Measurements from ENCODE around the gene TNFRSF8.
"Not testable (repeated sequence)": the region's sequence is repeated elsewhere in the genome, so short reads cannot be mapped to it uniquely, and the experiment has no call there.

Gene TNFRSF8

DNA sequence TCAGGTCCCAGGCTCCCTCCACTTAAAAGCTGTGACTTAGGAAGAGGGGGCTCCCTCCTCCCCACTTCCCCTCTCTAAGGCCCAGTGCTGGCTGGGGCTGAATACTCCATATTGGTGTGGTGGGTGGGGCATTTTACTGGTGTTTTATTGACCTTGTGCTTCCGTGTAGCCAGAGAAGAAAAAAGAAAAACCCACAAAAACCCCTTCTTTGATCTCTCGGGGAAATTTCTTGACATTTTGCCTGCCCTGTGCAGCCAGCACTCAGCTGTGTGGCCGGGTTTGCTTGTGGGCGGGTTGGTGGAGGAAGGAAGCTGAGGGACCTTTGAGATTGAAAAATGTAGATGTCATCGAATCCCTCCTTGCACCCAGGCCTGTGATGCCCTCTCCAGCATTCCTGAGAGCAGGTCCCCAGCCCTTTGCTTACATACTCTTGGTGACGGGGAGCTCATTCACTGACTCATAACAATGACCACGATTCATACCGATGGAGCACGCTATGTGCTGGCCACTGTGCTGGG is 24.8 kb downstream of the TNFRSF8 start:
- no peak for DNase-seq

DNA sequence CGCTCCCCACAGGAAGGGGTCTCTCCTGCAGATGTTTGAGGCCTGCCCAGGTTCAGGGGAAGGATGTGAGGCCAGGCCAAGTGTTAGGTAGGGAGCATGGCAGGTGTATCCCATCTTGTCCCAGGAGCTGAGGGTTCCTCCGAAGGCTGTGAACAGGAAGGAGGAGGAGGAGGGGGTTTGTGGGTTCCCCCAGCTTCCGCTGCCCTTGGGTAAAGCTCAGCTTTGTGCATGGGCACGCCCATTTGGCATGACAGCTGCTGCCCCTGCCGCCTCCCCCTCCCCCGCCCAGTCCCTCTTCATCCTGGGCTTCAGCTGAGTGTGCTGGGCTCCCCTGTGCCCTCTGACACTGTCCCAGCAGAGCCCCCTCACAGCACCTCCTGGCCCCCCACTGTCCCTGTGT is 25.5 kb downstream of the TNFRSF8 start:
- no peak for DNase-seq

DNA sequence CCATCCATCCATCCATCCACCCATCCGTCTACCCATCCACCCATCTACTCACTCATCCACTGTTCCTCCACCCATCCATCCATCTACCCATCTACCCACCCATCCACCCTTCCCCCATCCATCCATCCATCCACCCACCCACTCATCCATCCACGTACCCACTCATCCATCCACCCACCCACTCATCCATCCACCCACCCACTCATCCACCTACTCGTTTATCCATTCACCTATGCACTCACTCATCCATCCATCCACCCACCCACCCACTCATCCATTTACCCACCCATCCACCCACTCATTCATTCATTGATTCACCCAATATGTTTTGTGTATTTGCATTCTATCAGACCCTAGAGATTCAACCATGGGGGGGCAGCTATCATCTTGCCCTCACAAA is 27.2 kb downstream of the TNFRSF8 start:
- no peak for DNase-seq

DNA sequence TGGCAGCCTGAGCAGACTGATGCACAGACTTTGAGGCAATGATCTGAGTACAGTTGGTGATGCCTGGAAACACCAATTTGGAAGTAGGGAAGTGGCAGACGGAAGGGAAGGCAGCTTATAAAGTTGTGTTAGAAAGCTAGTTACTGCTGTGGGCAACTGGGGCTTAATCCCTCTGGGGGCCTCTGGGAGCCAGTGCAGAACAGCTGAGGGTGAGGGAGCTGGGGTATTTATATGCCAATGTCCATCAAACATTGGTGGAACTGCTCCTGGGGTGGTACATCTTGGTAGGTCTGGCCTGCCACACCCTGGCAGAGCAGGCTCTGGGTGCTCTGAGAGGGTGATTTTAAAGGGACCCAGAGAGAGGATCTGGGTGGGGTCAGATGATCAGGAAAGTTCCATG is 28.1 kb downstream of the TNFRSF8 start:
- DNase-seq: no peak

DNA sequence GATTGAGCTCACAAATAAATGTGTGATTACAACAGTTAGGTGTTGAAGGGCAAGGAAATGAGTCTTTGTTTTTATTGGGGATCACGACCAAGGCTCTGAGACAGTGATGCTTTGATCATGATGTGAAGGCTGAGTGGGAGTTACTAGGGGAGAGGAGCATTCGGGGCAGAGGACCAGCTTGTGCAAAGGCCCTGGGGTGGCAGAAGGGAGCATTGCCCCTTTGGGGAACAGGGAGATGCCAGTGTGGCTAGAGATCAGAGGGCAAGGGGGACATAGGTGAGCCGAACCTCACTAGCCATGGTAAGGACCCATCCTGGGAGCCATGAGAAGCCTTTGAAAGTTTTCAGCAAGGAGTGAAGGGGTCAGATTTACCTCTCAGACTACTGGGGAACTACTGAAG is 31.1 kb downstream of the TNFRSF8 start:
- DNase-seq: no peak

DNA sequence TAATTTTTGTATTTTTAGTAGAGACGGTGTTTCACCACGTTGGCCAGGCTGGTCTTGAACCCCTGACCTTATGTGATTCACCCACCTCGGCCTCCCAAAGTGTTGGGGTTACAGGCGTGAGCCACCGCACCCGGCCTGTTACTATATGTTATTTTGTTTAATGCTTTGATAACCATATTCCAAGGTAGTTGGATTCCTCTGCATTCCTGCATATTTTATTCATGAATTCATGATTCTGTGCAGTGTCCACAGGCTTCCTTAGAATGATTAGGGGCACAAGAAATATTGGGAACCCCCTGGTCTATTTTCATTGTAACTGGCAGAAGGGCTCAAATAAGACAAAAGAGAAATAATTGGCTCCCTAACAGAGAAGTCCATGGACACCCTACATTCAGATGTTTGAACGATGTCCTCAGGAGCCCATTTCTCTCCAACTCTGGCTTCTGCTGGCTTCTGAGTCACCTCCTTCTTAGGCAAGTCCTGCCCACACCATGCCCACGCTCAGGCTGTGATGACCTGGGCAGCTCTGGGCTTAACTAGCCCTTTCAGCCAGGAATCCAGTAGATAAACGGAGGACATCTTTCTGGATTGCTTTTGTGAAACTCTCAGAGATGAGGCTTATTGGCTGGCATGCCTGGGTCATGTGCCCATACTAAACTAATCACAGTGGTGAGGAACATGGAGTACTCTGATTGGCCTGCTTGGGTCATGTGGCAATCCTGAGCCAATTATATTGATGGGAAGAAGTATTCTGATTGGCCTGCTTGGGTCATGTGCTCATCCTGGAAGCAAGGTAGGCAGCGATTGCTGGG is 32.6 kb downstream of the TNFRSF8 start:
- DNase-seq: no peak

DNA sequence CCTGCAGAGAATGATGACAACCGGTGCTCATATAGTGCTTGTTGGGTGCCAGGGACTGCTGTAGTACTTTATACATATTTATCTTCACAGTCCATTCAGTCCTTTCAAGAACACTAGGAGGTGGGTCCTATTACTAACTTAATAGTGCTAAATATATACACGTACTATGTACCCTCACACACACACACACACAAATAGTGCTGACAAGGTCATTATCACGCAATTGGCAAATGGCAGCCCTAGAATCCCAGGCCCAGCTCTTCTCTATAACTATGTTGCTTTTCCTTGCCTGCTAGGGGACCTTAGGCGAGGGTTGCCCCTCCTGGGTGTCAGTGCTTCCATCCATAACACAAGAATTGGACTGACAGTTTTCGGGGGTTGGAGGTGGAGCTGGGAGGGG is 33.5 kb downstream of the TNFRSF8 start:
- no peak for DNase-seq

DNA sequence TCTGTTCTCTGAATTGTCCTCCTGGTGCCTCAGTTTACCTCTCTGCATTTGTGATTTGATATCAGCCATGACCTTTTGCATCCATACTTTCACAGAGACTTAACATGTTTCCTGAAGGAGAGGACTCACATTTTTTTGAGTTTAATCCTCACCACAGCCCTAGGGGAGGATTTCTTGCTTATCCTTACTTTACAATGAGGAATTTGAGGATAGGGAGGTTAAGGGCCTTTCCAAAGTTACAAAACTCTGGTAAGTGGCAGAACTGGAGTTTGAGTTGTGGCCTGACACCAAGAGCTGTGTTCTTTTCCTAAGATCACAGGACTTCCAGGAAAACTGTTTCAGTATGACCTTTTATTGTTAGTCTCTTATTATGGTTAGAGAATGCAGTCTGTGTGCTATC is 34.2 kb downstream of the TNFRSF8 start:
- no peak for DNase-seq

DNA sequence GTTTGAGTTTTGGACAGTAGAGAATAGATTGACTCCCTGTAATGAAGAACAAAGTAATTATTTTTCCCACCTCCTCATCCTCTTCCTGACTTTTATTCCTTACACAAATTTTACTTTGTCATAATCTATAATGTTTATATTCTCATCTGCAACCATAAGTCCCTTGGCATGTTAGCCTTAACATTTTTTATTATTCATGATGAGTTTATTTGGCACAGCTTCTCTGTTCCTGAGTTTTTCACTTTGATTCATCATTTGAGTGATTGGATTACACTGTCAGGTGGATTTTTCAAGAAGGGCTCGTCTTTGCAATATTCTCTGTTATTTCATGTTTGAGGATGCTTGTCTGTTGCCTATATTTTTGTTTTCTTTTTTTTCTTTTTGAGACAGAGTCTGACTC is 35.7 kb downstream of the TNFRSF8 start:
- no peak for DNase-seq

DNA sequence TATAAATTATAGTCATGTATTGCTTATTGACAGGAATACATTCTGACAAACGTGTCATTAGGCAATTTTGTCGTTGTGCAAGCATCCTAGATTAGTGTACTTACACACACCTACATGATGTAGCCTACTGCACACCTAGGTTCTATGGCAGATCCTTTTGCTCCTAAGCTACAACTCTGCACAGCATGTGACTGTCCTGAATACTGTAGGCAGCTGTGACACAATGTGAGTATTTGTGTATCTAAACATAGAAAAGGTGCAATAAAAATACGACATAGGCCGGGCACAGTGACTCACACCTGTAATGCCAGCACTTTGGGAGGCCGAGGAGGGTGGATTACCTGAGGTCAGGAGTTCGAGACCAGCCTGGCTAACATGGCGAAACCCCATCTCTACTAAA is 36.5 kb downstream of the TNFRSF8 start:
- DNase-seq: no peak

DNA sequence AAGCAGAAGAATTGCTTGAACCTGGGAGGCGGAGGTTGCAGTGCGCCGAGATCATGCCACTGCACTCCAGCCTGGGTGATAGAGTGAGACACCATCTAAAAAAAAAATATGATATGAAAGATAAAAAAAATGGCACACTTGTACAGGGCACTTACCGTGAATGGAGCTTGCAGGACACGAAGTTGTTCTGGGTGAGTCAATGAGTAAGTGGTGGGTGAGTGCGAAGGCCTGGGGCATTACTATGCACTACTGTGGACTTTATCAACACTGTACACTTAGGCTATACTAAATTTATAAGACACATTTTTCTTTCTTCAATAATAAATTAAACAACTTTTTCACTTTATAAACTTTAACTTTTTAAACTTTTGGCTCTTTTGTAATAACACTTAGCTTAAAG is 37.0 kb downstream of the TNFRSF8 start:
- no peak for DNase-seq

DNA sequence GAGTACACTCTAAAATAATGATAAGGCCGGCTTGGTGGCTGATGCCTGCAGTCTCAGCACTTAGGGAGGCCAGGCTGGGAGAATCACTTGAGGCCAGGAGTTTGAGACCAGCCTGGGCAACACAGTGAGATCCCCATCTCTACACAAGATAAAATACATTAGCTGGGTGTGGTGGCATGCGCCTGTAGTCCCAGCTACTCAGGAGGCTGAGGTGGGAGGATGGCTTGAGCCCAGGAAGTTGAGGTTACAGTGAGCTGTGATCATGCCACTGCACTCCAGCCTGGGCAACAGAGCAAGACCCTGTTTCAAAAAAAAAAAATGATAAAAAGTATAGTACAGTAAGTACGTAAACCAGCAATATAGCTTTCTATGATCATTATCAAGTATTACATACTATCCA is 38.0 kb downstream of the TNFRSF8 start:
- DNase-seq: not testable (repeated sequence)

DNA sequence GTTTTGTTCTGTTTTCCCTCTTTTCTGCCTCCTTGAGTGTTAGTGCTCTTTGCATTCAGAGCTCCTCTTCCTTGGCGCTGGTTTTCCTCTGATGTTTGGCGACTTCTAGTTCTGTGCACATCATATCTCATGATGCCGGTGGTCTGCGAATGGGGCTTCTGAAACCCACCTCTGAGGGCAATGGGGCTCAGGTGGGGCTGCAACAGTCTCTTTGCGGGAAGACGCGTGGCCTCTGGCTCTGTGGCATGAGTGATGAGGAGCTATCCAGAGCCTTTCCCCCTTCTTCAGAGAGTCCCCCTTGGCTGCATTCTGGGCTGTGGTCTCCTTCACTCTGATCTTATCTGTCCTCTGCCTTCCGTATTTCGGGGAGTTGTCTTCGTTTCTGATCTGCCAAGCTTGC is 39.0 kb downstream of the TNFRSF8 start:
- no peak for DNase-seq

DNA sequence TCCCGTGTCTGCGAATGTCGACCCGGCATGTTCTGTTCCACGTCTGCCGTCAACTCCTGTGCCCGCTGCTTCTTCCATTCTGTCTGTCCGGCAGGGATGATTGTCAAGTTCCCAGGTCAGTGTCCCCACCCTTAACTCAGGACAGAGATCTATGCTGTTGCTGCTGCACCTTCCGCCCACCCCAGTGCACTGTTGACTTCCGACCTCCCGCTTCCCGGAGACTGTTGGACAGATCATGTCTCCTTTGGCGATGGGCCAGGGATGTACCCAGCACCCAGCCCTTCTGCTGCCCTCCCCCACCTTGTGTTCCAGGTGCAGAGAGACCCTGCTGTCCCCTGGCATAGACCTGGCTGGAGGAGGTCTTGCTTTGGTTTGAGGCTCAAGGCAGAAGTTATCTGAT is 41.3 kb downstream of the TNFRSF8 start:
- no peak for DNase-seq

DNA sequence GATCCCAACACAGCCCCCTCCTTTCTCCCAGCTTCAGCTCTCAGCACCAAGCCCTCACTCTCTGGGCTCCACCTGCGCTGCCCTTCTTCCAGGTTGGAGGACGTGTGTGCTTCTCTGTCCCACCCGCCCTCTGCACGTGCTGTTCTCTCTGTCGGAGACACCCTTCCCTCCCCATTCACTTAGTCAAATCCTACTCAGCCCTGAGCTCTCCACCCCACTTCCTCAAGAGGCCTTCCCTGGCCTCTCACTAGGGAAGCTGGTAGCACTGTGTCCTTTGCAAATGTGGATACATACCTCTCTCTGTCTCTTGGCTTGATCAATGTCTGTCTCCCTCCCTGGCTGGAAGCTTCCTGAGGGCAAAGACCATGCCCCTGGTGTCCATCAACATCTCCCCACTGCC is 43.0 kb downstream of the TNFRSF8 start:
- no peak for DNase-seq

DNA sequence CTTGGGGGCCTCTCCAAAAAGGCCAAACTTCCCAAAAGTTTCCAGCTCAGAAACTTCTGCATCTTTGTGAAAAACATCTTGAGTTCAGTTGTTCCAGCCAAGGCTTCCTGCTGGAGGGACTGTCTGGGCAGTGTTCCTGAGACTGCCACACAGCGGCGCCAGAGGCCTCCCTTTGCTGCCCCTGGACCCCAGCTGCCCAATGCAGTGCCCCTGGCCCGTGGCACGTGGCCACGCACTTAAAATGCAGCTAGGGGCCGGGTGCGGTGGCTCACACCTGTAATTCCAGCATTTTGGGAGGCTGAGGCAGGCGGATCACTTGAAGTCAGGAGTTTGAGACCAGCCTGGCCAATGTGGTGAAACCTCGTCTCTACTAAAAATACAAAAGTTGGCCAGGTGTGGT is 43.8 kb downstream of the TNFRSF8 start:
- DNase-seq: not testable (repeated sequence)

DNA sequence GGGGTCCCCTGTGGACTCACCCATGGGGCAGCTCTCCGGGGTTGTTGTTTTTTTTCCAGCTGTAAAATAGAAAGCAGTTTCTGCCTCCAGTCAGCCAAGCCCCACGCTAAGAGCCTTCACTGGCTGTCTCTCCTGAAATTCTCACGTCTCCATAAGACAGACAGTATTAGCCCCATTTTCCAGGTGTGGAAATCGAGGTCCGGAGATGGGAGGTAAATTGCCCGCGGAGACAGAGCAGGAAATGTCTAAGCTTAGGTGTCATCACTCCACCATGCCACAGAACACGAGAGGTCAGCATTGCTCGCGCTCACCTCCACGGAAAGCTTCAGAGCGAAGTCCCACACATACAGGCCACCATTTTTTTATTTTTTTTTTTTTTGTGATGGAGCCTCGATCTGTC is 44.6 kb downstream of the TNFRSF8 start:
- no peak for DNase-seq

DNA sequence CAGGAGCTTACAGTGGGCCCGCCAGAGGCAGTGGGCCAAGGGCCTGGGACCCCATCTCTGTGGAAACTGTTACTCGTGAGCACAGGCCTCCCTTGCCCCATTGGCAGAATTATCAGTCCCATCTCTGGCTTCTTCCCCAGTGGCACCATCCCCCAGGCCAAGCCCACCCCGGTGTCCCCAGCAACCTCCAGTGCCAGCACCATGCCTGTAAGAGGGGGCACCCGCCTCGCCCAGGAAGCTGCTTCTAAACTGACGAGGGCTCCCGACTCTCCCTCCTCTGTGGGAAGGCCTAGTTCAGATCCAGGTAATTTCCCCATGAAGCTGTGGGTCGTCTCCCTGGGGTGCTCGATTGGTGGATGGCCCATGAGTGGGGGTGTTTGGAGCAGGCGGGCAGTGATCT is 46.8 kb downstream of the TNFRSF8 start:
- DNase-seq: no peak

DNA sequence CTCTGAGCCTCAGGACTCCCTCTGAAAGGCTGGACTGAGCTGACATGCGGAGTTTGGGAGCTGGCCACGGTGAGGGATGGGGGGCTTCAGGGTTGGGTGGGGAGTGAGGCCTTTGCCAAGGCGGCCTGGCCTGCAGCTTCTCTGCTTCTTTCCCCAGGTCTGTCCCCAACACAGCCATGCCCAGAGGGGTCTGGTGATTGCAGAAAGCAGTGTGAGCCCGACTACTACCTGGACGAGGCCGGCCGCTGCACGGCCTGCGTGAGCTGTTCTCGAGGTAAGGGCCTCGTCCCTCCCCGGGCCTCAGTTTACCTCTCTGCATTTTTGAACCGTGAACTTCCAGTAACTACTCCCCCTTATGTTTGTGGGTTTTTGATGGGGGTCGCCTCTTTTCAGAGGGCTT is 48.6 kb downstream of the TNFRSF8 start:
- DNase-seq: no peak

DNA sequence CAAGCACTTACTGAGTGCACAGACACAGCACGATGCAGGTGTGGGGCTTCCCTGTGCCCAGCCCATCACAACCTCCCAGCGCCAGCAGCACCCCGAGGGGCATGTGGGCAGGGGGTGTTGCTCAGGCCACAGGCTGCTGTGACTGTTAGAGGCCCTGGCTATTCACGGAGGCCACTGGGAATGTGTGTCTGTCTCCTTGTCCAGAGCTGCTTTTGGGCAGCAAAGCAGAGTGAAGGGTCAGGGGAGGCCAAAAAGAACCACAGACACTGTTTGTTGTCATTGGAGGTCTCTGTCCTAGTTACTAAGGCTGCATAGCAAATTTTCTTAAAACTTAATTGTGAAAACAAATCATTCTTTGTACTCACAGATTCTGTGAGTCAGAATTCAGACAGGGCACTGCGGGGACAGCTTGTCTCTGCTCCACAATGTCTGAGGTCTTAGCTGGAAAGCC is 49.6 kb downstream of the TNFRSF8 start:
- no peak for DNase-seq

DNA sequence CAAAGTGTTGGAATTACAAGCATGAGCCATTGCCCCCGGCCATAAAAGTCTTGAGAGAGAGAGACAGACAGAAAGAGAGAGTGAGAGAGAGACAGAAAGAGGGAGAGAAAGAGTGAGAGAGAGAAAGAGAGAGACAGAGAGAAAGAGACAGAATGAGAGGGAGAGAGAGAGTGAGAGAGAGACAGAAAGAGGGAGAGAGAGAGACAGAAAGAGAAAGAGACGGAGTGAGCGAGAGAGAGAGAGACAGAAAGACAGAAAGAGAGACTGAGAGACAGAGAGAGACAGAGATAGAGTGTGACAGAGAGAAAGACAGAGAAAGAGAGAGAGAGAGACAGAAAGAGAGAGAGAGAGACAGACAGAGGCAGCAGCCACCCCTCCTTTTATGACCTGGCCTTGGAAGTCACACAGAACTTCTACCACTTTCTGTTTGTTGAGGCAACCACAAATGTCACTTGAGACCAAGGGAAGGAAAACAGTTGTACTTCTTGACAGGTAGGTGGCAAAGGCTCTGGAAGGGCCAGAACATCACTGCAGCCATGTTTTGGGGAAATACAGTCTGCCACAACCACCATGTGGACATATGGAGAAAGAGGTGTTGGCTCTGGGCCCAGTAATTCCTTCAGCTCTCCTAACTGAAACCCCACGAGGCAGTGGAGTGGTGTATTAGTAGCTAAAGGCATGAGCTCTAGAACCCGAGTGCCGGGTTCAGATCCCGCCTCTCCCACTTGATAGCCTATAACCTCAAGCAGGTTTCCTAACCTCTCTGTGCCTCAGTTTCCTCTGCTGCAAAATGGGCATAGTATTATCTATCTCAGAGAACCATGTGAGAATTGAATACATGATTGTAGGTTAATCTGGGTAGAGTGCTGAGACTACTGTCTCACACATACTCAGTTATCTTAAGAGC is 50.6 kb downstream of the TNFRSF8 start:
- DNase-seq: no peak

DNA sequence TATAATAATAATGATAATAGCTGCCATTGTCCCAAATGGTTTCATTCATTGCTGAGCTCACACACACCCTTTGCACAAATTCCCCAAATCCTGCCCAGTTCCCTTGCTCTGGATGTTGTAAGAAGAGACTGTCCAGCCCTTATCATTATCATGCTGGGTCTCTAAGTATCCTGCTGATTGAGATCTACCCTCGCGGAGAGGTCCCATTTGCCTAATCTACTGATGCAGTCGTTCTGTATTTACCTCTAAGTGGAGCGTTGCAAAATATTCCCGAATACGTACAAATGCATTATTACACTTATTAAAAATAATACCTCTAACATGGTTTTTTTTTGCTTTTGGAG is 51.2 kb downstream of the TNFRSF8 start:
- no peak for DNase-seq

DNA sequence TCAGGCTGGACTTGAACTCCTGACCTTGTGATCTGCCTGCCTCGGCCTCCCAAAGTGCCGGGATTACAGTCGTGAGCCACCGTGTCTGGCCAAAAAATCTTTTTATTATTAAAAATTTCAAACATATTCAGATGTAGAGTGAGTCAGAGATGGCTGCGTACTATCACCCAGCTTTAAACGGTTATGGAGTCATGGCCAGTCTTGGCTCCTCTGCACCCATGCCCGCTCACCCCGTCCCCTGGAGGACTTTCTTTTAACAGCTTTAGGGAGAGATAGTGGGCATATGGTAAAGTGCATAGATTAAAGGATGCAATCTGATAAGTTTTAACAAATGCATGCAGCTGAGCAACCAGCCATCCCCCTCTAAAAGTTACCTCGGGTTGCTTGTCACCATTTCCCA is 51.8 kb downstream of the TNFRSF8 start:
- DNase-seq: no peak

Data from right kidney (tissue), 1 donor.